ENCODE data around the gene KRTAP29-1.

KRTAP29-1 gene

GRCh38 chr17:41327411-41328120 lies 24.9 kb upstream of the KRTAP29-1 start:
- no peak for DNase-seq

- no peak for DNase-seq
Observed at GRCh38 chr17:41326173-41327145, 23.8 kb upstream of the KRTAP29-1 start.

- no peak for DNase-seq
Observed at GRCh38 chr17:41325611-41326010, 23.0 kb upstream of the KRTAP29-1 start.

GRCh38 chr17:41325126-41325525 lies 22.5 kb upstream of the KRTAP29-1 start:
- no peak for DNase-seq

- no peak for DNase-seq
Observed at GRCh38 chr17:41324180-41325075, 21.8 kb upstream of the KRTAP29-1 start.

DNA sequence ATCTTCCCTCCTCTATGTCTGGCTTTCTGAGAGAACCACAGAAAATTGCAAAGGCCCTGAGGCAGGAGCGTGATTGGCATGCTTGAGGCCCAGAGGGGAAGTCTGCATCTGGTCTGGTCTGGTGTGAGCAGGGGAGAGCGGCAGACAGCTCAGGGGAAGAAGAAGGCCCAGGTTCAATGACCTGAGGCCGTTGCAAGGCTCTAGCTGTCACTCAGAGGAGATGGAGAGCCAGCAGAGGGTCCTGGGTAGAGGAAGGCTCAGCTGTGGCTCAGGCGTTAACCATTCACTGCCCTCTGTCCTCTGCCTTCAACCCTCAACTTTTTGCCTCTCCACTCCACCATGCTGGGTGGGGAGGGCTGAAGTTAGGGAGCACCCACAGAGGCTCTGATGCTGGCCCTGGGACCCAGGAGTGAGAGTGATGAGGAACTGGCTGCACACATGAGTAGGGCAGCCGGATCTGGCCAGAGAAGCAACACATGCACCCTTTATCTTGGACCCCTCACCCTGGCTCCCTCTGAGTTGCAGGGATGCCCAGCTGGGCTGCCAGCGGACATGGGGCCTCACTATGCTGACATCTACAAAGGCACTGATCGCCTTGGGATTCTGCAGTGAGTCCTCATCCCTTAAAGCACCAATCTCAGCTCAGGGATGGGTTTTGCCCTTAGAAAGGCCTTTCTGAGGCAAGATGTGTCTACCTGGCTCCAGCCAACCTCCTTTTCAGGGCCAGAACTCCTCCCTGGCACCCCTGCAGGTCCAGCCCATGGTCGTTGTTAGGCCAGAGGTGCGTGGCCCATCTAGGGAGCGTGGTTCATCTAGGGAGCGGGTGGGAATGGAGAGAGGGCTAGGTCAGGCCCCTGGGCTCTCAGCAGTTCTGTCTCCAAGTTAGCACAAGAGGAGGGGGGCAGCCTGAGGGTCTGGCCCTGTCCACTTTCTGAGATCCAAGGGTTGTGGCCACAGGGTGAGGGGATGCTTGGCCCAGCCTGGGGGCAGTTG lies 20.5 kb upstream of the KRTAP29-1 start:
- DNase-seq, result no peak

- DNase-seq, result no peak
Observed at GRCh38 chr17:41322094-41322902, 19.6 kb upstream of the KRTAP29-1 start.

- no peak for DNase-seq
Observed at GRCh38 chr17:41318231-41318630, 15.6 kb upstream of the KRTAP29-1 start.

- no peak for DNase-seq
Observed at GRCh38 chr17:41315814-41316445, 13.3 kb upstream of the KRTAP29-1 start.

DNA sequence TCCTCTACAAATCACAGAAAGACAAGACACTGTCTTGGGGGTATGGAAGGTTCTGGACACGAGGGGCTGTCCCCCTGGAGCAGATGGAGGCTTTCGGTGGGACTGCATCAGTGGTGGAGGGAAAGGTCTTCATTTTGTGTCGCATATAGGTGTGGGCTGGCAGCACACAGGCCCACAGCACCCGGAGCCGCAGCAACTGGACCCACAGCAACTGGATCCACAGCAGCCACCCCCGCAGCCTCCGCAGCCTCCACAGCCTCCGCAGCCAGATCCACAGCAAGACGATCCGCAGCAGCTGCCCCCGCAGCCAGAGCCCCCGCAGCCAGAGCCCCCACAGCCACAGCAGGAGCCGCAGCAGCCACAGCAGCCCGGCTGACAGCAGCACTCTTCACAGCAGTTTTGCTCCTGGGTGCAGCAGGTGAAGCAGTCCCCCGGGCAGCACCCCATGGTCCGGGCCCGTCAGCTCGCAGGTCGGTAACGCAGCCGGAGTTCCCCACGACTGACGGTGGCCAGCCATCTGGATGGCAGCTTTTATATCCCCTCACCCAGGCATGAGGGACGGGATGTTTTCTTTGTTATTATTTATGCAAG lies 12.6 kb upstream of the KRTAP29-1 start, which contains the start of gene KRTAP17-1:
KRTAP17-1 (minus strand) TSS at position 507 of the 591 bp plus-strand sequence; CDS start at position 447, 60 bp downstream.
- DNase-seq, result no peak

DNA sequence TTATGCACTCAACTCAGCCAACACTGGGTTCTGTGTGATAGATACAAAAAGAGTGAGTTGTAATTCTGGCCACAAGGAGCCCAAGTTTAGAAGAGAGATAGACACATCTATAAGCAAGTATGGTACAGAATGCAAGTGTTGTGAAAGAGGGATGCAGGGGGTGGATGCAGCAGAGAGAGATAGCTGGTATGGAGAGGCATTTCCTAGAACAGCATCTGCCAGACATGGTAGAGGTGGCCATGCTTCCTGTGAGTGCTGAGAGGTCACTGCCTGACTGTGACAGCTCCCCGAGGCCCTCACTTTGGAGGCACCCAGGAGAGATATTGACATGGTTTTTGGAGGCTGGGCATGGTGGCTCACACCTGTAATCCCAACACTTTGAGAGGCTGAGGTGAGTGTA lies 8.5 kb upstream of the KRTAP29-1 start:
- no peak for DNase-seq

DNA sequence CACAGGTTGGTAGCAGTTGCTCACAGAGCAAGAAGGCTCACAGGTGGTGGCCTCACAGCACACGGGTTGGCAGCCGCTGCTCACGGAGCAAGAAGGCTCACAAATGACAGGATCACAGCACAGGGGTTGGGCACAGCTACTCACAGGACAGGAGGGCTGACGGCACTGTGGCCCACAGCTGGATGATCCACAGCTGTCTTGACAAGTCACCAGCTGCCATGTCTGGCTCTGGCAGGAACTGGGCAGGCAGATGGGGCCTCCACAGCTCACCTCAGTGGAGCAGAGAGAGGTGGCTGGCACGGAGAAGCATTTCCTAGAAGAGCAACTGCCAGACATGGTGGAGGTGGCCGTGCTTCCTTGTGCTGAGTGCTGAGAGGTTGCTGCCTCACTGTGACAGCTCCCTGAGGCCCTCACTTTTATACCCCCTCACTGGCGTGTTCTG lies 6.3 kb upstream of the KRTAP29-1 start, which contains the start of gene KRTAP16-1:
KRTAP16-1 (minus strand) TSS at position 392 of the 442 bp plus-strand sequence; CDS start at position 336, 56 bp downstream.
- DNase-seq, result peak; percentile 54

DNA sequence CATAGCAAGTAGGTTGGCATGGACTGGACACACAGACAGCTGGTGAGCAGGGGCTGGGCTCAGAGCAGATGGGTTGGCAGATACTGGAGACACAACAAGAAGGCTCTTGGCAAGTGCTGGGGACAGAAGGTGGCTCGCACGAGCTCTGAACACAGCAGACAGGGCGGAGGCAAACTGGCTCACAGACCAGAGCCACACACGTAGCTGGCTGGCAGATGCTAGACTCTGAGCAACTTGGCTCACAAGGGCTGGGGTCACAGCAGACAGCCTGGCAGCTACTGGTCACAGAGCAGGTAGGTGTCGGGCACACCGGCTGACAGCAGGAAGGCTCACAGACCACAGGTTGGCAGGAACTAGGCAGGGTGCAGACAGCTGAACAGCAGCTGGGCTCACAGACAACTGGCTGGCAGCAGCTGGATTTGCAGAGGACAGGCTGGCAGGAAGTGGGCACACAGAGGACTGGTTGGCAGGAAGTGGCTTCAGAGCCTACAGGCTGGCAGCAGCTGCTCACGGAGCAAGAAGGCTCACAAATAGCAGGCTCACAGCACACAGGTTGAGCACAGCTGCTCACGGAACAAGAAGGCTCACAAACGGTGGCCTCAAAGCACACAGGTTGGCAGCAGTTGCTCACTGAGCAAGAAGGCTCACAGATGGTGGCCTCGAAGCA lies 5.7 kb upstream of the KRTAP29-1 start:
- peak; percentile 70 for DNase-seq

GRCh38 chr17:41307647-41308046 lies 5.0 kb upstream of the KRTAP29-1 start:
- no peak for DNase-seq

DNA sequence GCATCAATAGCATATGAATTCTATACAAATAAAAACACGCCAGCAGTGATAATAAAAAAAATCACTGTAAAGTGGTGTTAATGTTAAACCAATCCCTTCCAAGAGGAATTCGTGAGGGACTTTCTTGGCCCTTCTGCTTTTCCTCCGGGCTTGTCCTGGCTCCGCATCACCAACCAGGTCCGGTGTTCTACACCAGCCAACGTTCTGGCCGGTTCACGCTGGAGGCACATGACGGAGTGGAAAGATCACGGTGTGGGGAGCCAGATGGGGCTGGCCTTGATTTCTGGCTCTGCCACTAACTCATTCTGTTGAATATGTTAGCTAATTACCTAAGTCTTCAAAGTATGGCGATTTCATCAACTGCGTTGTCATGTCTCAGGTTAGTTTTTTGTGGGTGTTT lies 1.4 kb upstream of the KRTAP29-1 start:
- no peak for DNase-seq

- no peak for DNase-seq
Observed at GRCh38 chr17:41302981-41303380, 330 bp upstream of the KRTAP29-1 start.

DNA sequence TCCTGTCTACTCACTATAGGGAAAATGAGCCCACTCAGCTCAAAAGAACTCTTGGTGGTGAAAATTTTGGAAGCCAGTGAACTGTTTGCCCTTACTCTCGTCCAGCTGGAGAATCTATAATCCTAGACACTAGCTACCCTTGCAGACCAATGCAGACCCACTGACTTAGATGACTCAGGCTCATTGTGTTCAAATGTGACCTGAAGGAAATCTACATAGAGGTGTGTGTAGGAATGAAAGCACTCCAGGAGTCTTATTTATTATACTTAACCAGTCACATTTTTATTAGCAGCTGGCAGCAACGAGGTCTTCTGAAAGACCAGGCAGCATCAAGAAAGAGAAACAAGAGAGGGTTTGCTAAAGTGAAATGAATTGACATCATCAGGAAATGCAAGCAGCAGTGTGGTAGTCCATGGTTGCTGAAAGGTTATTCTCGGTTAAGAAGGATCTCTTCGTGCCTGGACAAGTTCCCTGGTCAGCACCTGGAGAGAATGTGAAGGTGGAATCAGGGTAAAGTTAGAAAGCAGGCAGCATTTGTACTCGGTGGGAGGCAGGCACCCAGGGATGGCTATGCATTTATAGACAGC lies 1.4 kb downstream of the KRTAP29-1 start:
- DNase-seq, result no peak

GRCh38 chr17:41298458-41299135 lies 4.1 kb downstream of the KRTAP29-1 start:
- DNase-seq, result no peak
